Measurements from ENCODE around the gene MIS18A.

GRCh38 chr21:32238063-32238462 lies 40.8 kb downstream of the MIS18A start:
- TF ChIP-seq REST (IDR thresholded peaks at IDR 0.05; ENCODE audit: unreplicated experiment) (no peak), CTCF (conservative IDR thresholded peaks at IDR 0.05; ENCODE audit: low read depth in 2 of 2) (no peak), POLR2AphosphoS5 (IDR thresholded peaks at IDR 0.05; ENCODE audit: low read depth) (no peak), ETS1 (IDR thresholded peaks at IDR 0.05) (no peak), EZH2 (IDR thresholded peaks at IDR 0.05; ENCODE audit: low read depth, unreplicated experiment) (no peak), JUNB (IDR thresholded peaks at IDR 0.05; ENCODE audit: unreplicated experiment) (no peak), STAT1 (IDR thresholded peaks at IDR 0.05; ENCODE audit: unreplicated experiment) (no peak), EZH2phosphoT487 (IDR thresholded peaks at IDR 0.05; ENCODE audit: unreplicated experiment) (no peak)
